ENCODE data around the gene LYRM2.

LYRM2 gene

GRCh38 chr6:89597988-89598387, 40.6 kb downstream of the LYRM2 start:
- peak; percentile 39 for TF ChIP-seq CTCF (IDR thresholded peaks at IDR 0.05; ENCODE audit: control insufficient read depth, extremely low read depth, insufficient read depth)
- no peak overlapping the region for H3K4me3 ChIP-seq (ENCODE audit: low read depth, low read length)
- DNase-seq (ENCODE audit: low read depth) = peak; percentile 55

DNA sequence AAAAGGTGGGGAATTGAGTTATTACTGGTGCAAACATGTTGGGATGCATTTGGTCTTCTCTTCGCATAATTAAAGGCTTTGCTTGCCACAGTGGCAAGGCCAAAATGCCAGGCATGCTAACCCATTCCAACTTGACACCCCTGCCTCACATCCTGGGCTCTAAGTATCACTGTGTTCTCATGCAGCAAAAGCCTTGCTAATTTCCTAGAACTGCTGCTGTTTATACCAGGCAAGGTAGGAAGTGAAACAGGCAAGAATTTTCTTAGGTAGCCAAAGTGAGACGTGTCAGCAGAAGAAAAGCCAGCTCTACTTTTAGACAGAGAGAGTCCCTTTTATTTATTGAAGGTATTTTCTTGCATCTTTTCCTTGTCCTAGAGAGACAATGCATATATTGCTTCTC, 41.2 kb downstream of the LYRM2 start:
- no peak for DNase-seq (ENCODE audit: low read depth)
- no peak for TF ChIP-seq CTCF (IDR thresholded peaks at IDR 0.05; ENCODE audit: control insufficient read depth, extremely low read depth, insufficient read depth)
- H3K4me3 ChIP-seq (ENCODE audit: low read depth, low read length) = no peak overlapping the region

- no peak overlapping the region for H3K4me3 ChIP-seq (ENCODE audit: low read depth, low read length)
- no peak for TF ChIP-seq CTCF (IDR thresholded peaks at IDR 0.05; ENCODE audit: control insufficient read depth, extremely low read depth, insufficient read depth)
- no peak for DNase-seq (ENCODE audit: low read depth)
These were observed 42.1 kb downstream of the LYRM2 start for GRCh38 chr6:89596484-89596883.

DNA sequence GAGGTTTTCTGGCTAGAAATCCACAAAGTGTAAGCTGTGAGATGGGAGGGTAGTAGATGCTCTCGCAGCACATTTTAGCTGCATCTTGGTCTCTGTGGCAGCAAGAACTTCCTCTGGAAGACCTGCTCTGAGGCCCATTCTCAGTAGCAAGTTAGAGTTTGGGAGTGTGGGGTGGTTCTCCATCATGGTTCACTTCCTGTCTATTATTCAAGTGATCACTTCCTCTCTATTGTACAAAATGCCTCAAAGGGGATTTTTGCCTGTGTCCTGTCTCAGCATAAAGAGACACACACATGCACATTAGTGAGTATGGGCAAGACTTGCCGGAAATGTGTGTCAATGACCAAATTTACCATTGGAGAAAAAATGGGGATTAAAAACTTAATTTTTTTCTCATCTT, 42.5 kb downstream of the LYRM2 start:
- no peak overlapping the region for H3K4me3 ChIP-seq (ENCODE audit: low read depth, low read length)
- TF ChIP-seq CTCF (IDR thresholded peaks at IDR 0.05; ENCODE audit: control insufficient read depth, extremely low read depth, insufficient read depth) = no peak
- no peak for DNase-seq (ENCODE audit: low read depth)

GRCh38 chr6:89591745-89592144, 46.8 kb downstream of the LYRM2 start:
- no peak for DNase-seq (ENCODE audit: low read depth)
- H3K4me3 ChIP-seq (ENCODE audit: low read depth, low read length) = no peak overlapping the region
- TF ChIP-seq CTCF (IDR thresholded peaks at IDR 0.05; ENCODE audit: control insufficient read depth, extremely low read depth, insufficient read depth) = no peak

DNA sequence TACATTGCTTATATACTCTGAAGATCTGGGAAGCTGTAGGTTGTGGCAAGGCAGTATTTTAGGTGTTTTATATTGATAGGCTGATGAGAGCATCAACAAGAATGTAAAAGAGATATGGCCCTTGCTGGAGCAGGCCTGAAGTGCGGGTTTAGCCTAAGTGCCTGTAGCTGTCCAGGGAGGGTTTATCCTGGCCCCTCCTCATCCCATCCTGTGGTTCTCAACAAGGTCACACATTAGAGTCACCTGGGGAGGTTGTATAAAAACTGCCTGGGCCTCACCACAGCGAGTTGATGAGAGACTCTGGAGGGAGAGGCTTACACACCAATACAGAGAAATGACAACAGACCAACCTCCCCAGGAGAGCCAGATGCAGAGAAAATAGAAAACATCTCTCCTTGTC, 48.4 kb downstream of the LYRM2 start:
- TF ChIP-seq CTCF (IDR thresholded peaks at IDR 0.05; ENCODE audit: control insufficient read depth, extremely low read depth, insufficient read depth) = no peak
- H3K4me3 ChIP-seq (ENCODE audit: low read depth, low read length) = no peak overlapping the region
- DNase-seq (ENCODE audit: low read depth) = no peak

DNA sequence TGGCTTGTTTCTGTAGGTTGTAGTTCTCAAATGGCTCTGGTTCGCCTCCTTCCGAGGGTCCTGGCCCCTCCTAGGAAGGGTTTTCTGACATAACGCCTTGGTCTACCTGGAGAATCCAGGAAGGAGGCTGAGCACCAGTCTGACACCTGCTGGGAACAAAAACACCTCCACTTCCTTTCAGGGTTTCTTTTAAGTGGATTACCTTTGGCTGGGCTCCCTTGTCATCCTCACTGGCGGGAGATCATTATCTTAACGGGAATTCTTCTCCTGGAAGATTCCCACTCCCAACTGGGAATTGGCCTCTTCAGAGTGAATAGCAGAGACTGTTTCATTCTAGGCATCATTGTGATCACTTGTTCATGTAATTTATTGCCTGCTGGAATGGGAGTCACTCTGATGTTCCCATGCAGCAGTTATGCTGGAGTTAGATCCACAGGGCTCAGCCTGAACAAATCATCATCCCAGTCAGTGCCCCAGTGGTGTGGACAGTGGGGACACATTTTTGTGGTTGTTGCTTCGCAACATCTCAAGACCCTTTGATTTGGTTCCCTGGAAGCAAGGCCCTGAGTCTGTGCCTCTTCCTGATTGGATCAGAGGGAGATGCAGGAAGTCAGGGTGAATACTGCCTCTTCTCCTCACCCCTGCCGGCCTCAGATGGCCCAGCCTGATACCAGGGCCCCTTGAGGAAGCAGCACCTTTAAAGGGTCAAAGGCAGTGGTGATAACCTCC, 49.1 kb downstream of the LYRM2 start:
- H3K4me3 ChIP-seq (ENCODE audit: low read depth, low read length) = no peak overlapping the region
- no peak for TF ChIP-seq CTCF (IDR thresholded peaks at IDR 0.05; ENCODE audit: control insufficient read depth, extremely low read depth, insufficient read depth)
- DNase-seq (ENCODE audit: low read depth) = no peak
